Measurements from ENCODE around the gene EVI5.
"Not testable (repeated sequence)": the region's sequence is repeated elsewhere in the genome, so short reads cannot be mapped to it uniquely, and the experiment has no call there.

EVI5 gene

GRCh38 chr1:92657701-92658100 lies 127.2 kb downstream of the EVI5 start:
- Histone ChIP-seq H3K27ac (ENCODE audit: low read depth, low read length) (no peak overlapping the region), H3K4me1 (ENCODE audit: control insufficient read depth in 1 of 2, insufficient read depth in 2 of 2, low read length in 2 of 2) (no peaks in the 10 kb centered on the region), H3K36me3 (ENCODE audit: control insufficient read depth in 1 of 2, insufficient read depth in 2 of 2, low read length in 2 of 2) (peaks cover 14 to 23% of the 10 kb centered on the region in 2 donors), H3K9ac (ENCODE audit: low read depth in 1 of 2, low read length in 2 of 2) (no peak overlapping the region), H3K9me3 (ENCODE audit: control insufficient read depth in 1 of 2, low read length in 2 of 2) (peaks cover 6 to 30% of the 10 kb centered on the region in 2 donors), H3K4me3 (ENCODE audit: low read depth in 1 of 2, low read length in 2 of 2) (no peak overlapping the region), H3K27me3 (ENCODE audit: control insufficient read depth in 1 of 2, insufficient read depth in 2 of 2, low read length in 2 of 2) (no peaks in the 10 kb centered on the region)

GRCh38 chr1:92655197-92655801 lies 129.6 kb downstream of the EVI5 start:
- no peaks in the 10 kb centered on the region for H3K27me3 ChIP-seq (ENCODE audit: control insufficient read depth in 1 of 2, insufficient read depth in 2 of 2, low read length in 2 of 2)
- peaks cover 12 to 20% of the 10 kb centered on the region in 2 donors for H3K36me3 ChIP-seq (ENCODE audit: control insufficient read depth in 1 of 2, insufficient read depth in 2 of 2, low read length in 2 of 2)

DNA sequence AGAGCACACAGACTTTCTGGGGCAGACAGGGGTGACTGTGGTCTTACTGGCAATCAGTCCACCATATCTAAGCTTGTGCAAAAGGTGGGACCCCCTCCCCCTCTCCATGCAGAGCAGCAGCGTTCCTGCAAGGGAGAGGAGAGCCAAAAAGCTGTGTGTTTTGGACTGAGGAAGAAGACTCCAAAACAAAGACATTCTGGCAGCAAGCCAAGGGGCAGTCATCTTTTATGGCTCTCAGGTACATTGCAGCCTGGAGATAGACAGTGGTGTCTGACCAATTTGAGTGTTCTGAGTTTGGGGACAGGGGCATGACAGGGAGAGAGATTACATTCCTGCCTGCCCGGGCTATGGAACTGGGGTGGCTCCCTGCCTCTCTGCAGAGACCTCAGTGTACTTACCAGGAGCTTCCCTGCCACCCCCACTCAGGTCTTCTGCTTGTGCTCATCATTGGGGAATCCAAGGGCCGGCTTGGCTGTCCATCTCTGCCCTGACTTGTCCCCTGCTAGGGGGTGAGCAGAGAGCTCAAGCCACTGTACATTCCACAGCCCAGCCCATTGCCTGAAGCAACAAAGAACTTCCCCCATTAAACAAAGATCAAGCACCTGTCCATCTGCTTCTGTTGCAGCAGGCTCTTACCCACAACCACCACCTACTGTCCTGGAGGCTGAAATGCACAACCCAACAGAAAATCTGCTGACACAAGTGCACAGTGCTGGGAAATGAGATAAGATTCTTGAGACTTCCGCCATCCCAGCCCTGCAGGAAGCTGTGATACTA lies 131.1 kb downstream of the EVI5 start:
- H3K4me3 ChIP-seq (ENCODE audit: low read depth in 1 of 2, low read length in 2 of 2), result no peak overlapping the region
- H3K36me3 ChIP-seq (ENCODE audit: control insufficient read depth in 1 of 2, insufficient read depth in 2 of 2, low read length in 2 of 2), result peaks cover 11 to 20% of the 10 kb centered on the region in 2 donors
- no peaks in the 10 kb centered on the region for H3K4me1 ChIP-seq (ENCODE audit: control insufficient read depth in 1 of 2, insufficient read depth in 2 of 2, low read length in 2 of 2)
- H3K27me3 ChIP-seq (ENCODE audit: control insufficient read depth in 1 of 2, insufficient read depth in 2 of 2, low read length in 2 of 2), result no peaks in the 10 kb centered on the region
- H3K9me3 ChIP-seq (ENCODE audit: control insufficient read depth in 1 of 2, low read length in 2 of 2), result peaks cover 6 to 30% of the 10 kb centered on the region in 2 donors
- no peak overlapping the region for H3K9ac ChIP-seq (ENCODE audit: low read depth in 1 of 2, low read length in 2 of 2)
- H3K27ac ChIP-seq (ENCODE audit: low read depth, low read length), result no peak overlapping the region

More at GRCh38 chr1:92655197-92655801, 129.6 kb downstream of the EVI5 start:
- H3K9me3 ChIP-seq (ENCODE audit: control insufficient read depth in 1 of 2, low read length in 2 of 2), result peaks cover 6 to 30% of the 10 kb centered on the region in 2 donors
- H3K27ac ChIP-seq (ENCODE audit: low read depth, low read length), result no peak overlapping the region
- no peaks in the 10 kb centered on the region for H3K4me1 ChIP-seq (ENCODE audit: control insufficient read depth in 1 of 2, insufficient read depth in 2 of 2, low read length in 2 of 2)
- H3K4me3 ChIP-seq (ENCODE audit: low read depth in 1 of 2, low read length in 2 of 2), result no peak overlapping the region
- no peak overlapping the region for H3K9ac ChIP-seq (ENCODE audit: low read depth in 1 of 2, low read length in 2 of 2)

GRCh38 chr1:92640686-92641085 lies 144.2 kb downstream of the EVI5 start:
- not testable (repeated sequence) for H3K27ac ChIP-seq (ENCODE audit: low read depth, low read length); H3K4me3 ChIP-seq (ENCODE audit: low read depth in 1 of 2, low read length in 2 of 2); H3K9me3 ChIP-seq (ENCODE audit: control insufficient read depth in 1 of 2, low read length in 2 of 2); H3K9ac ChIP-seq (ENCODE audit: low read depth in 1 of 2, low read length in 2 of 2); H3K36me3 ChIP-seq (ENCODE audit: control insufficient read depth in 1 of 2, insufficient read depth in 2 of 2, low read length in 2 of 2); H3K27me3 ChIP-seq (ENCODE audit: control insufficient read depth in 1 of 2, insufficient read depth in 2 of 2, low read length in 2 of 2); H3K4me1 ChIP-seq (ENCODE audit: control insufficient read depth in 1 of 2, insufficient read depth in 2 of 2, low read length in 2 of 2)

DNA sequence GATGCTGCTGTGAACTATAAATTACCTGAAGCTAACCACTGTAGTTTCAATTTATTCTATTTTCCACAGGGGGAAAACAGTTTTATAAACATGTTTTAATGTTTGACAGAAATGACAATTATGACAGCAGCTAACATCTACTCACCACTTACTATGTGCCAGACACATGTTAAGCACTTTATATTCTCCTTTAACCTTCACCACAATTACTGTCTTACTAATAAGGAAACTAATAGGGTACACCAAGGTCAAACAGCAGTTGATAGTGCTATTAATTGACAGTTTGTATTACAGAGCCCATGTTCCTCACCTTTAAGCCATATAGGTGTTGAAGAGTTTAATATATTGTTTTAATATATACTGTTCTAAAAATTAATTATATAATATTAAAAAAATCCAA lies 146.4 kb downstream of the EVI5 start:
- H3K27me3 ChIP-seq (ENCODE audit: control insufficient read depth in 1 of 2, insufficient read depth in 2 of 2, low read length in 2 of 2), result no peaks in the 10 kb centered on the region
- H3K27ac ChIP-seq (ENCODE audit: low read depth, low read length), result no peak overlapping the region
- H3K9ac ChIP-seq (ENCODE audit: low read depth in 1 of 2, low read length in 2 of 2), result no peak overlapping the region
- H3K9me3 ChIP-seq (ENCODE audit: control insufficient read depth in 1 of 2, low read length in 2 of 2), result no peaks in the 10 kb centered on the region
- no peaks in the 10 kb centered on the region for H3K4me1 ChIP-seq (ENCODE audit: control insufficient read depth in 1 of 2, insufficient read depth in 2 of 2, low read length in 2 of 2)
- H3K36me3 ChIP-seq (ENCODE audit: control insufficient read depth in 1 of 2, insufficient read depth in 2 of 2, low read length in 2 of 2), result peaks cover 5 to 6% of the 10 kb centered on the region in 2 donors
- H3K4me3 ChIP-seq (ENCODE audit: low read depth in 1 of 2, low read length in 2 of 2), result no peak overlapping the region

GRCh38 chr1:92635203-92635602 lies 149.7 kb downstream of the EVI5 start:
- not testable (repeated sequence) for H3K36me3 ChIP-seq (ENCODE audit: control insufficient read depth in 1 of 2, insufficient read depth in 2 of 2, low read length in 2 of 2); H3K9me3 ChIP-seq (ENCODE audit: control insufficient read depth in 1 of 2, low read length in 2 of 2); H3K4me1 ChIP-seq (ENCODE audit: control insufficient read depth in 1 of 2, insufficient read depth in 2 of 2, low read length in 2 of 2); H3K9ac ChIP-seq (ENCODE audit: low read depth in 1 of 2, low read length in 2 of 2); H3K4me3 ChIP-seq (ENCODE audit: low read depth in 1 of 2, low read length in 2 of 2); H3K27me3 ChIP-seq (ENCODE audit: control insufficient read depth in 1 of 2, insufficient read depth in 2 of 2, low read length in 2 of 2); H3K27ac ChIP-seq (ENCODE audit: low read depth, low read length)

DNA sequence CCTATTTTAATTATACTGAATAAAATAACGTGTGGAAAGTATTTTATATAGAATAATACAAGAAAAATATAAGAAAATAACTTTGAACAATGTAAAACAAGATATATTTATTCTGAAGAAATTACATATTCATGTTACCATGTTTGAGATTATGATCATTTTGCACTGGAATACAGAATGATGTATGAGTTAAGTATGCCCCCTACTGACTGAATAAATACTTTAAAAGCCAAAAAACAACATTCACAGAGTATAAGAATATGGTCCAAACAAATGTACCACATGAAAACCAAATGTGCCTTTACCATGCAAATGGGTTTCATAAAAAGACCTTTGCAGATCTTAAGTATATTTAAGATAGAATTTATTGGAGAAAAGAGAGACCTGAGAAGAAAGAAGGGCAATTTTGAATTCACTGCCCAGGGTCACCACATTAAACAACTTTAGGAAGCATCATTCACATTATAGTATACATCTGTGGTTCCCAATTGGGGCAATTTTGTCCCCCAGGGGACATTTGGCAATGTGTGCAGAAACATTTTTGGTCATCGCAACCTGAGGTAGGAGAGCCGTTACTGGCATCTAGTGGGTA lies 161.6 kb downstream of the EVI5 start:
- Histone ChIP-seq H3K27me3 (ENCODE audit: control insufficient read depth in 1 of 2, insufficient read depth in 2 of 2, low read length in 2 of 2) (no peaks in the 10 kb centered on the region), H3K4me1 (ENCODE audit: control insufficient read depth in 1 of 2, insufficient read depth in 2 of 2, low read length in 2 of 2) (no peaks in the 10 kb centered on the region), H3K9me3 (ENCODE audit: control insufficient read depth in 1 of 2, low read length in 2 of 2) (no peaks in the 10 kb centered on the region), H3K4me3 (ENCODE audit: low read depth in 1 of 2, low read length in 2 of 2) (no peak overlapping the region), H3K9ac (ENCODE audit: low read depth in 1 of 2, low read length in 2 of 2) (no peak overlapping the region), H3K27ac (ENCODE audit: low read depth, low read length) (no peak overlapping the region), H3K36me3 (ENCODE audit: control insufficient read depth in 1 of 2, insufficient read depth in 2 of 2, low read length in 2 of 2) (peaks cover 0 to 3% of the 10 kb centered on the region in 2 donors)

DNA sequence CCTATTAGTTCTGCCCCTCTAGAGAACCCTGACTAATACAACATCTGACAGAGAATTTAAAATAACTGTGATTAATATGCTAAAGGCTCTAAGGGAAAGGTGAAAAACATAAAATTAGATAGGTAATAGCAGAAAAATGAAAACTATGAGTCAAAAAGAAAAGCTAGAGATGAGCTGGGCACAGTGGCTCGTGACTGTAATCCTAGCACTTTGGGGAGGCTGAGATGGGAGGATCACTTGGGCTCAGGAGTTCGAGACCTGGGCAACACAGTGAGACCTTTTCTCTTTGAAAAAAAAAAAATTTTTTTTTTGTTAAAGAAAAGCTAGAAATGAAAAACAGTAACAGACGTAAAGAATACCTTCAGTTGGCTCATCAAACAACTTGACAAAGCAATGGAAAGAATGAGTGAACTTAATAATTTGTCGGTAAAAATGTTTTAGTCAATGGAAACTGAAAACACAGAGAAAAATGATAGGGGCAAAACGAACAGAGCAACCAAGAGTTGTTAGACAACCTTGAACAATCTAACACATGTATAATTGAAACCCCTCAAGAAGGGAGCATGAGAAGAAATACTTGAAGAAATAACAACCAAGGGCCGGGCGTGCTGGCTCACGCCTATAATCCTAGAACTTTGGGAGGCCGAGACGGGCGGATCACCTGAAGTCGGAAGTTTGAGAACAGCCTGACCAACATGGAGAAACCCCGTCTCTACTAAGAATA lies 165.3 kb downstream of the EVI5 start:
- Histone ChIP-seq H3K27me3 (ENCODE audit: control insufficient read depth in 1 of 2, insufficient read depth in 2 of 2, low read length in 2 of 2) (no peaks in the 10 kb centered on the region), H3K9me3 (ENCODE audit: control insufficient read depth in 1 of 2, low read length in 2 of 2) (no peaks in the 10 kb centered on the region), H3K4me1 (ENCODE audit: control insufficient read depth in 1 of 2, insufficient read depth in 2 of 2, low read length in 2 of 2) (no peaks in the 10 kb centered on the region), H3K27ac (ENCODE audit: low read depth, low read length) (no peak overlapping the region), H3K4me3 (ENCODE audit: low read depth in 1 of 2, low read length in 2 of 2) (no peak overlapping the region), H3K9ac (ENCODE audit: low read depth in 1 of 2, low read length in 2 of 2) (no peak overlapping the region), H3K36me3 (ENCODE audit: control insufficient read depth in 1 of 2, insufficient read depth in 2 of 2, low read length in 2 of 2) (peaks cover 0 to 10% of the 10 kb centered on the region in 2 donors)

DNA sequence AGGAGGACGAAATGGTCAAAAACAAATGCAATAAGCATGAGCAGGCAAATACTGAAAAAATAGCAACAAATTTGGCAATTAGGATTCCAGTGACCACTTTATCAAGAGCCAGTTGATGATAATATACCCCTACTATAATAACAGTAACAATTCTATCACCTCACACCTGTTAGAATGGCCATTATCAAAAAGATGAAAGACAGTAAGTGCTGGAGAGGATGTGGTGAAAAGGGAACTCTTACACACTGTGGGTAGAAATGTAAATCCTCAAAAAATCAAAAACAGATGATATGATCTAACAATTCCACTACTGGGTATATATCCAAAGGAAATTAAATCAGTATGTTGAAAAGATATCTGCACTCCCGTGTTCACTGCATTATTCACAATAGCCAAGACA lies 183.9 kb downstream of the EVI5 start:
- H3K4me1 ChIP-seq (ENCODE audit: control insufficient read depth in 1 of 2, insufficient read depth in 2 of 2, low read length in 2 of 2), result no peaks in the 10 kb centered on the region
- H3K36me3 ChIP-seq (ENCODE audit: control insufficient read depth in 1 of 2, insufficient read depth in 2 of 2, low read length in 2 of 2), result peaks cover 0 to 7% of the 10 kb centered on the region in 2 donors
- H3K4me3 ChIP-seq (ENCODE audit: low read depth in 1 of 2, low read length in 2 of 2), result no peak overlapping the region
- no peaks in the 10 kb centered on the region for H3K9me3 ChIP-seq (ENCODE audit: control insufficient read depth in 1 of 2, low read length in 2 of 2)
- H3K27ac ChIP-seq (ENCODE audit: low read depth, low read length), result no peak overlapping the region
- no peak overlapping the region for H3K9ac ChIP-seq (ENCODE audit: low read depth in 1 of 2, low read length in 2 of 2)
- H3K27me3 ChIP-seq (ENCODE audit: control insufficient read depth in 1 of 2, insufficient read depth in 2 of 2, low read length in 2 of 2), result no peaks in the 10 kb centered on the region

- no peaks in the 10 kb centered on the region for H3K4me1 ChIP-seq (ENCODE audit: control insufficient read depth in 1 of 2, insufficient read depth in 2 of 2, low read length in 2 of 2)
- no peak overlapping the region for H3K9ac ChIP-seq (ENCODE audit: low read depth in 1 of 2, low read length in 2 of 2)
- no peaks in the 10 kb centered on the region for H3K9me3 ChIP-seq (ENCODE audit: control insufficient read depth in 1 of 2, low read length in 2 of 2)
- peaks cover 0 to 4% of the 10 kb centered on the region in 2 donors for H3K36me3 ChIP-seq (ENCODE audit: control insufficient read depth in 1 of 2, insufficient read depth in 2 of 2, low read length in 2 of 2)
- no peak overlapping the region for H3K27ac ChIP-seq (ENCODE audit: low read depth, low read length)
- H3K4me3 ChIP-seq (ENCODE audit: low read depth in 1 of 2, low read length in 2 of 2), result no peak overlapping the region
- H3K27me3 ChIP-seq (ENCODE audit: control insufficient read depth in 1 of 2, insufficient read depth in 2 of 2, low read length in 2 of 2), result no peaks in the 10 kb centered on the region
Measured at GRCh38 chr1:92599184-92599583, 185.7 kb downstream of the EVI5 start.
